HT-29 (cell line): ENCODE data around the gene LMBRD2. TPM values are rescaled to one million over a fixed set of nuclear protein-coding genes. Genes with fewer than 3 reads are reported as not detected.
"Not testable (repeated sequence)": the region's sequence is repeated elsewhere in the genome, so short reads cannot be mapped to it uniquely, and the experiment has no call there.

ENCODE experiments used
- DNase-seq: peaks from one replicate; pipeline ENCODE4 v3.0.0-alpha.2; 2015; ENCODE audit warnings: low spot score
- total RNA-seq: library from RNA; depleted of rRNA; stranded (reverse); fragments of >200 nt; shearing (Covaris generic); gene quantifications from 2 replicates; pipeline ENCODE4 v1.2.3, GENCODE V29; 2014

Gene LMBRD2
- total RNA-seq, 1 experiment from 2014 or later, result 5.4 TPM

DNA sequence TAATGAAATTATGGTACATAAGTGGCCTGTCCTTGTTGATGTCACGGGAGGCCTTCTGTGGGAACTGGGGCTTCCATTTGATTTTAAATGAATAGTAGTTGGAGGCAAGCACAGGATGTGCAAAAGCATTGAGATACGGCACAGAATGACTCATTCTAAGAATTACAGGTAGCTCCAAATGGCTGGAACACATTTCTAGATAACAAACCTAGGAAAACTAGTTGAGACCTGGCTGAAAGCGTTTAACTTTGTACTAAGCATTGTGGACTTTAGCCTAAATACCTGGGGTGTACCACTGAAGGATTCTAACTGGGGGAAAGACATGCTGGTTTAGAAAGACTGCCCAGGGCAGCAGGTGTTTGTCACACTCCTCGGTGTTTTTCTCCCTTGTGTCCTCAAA lies 9.7 kb upstream of the LMBRD2 start:
- DNase-seq, result no peak

DNA sequence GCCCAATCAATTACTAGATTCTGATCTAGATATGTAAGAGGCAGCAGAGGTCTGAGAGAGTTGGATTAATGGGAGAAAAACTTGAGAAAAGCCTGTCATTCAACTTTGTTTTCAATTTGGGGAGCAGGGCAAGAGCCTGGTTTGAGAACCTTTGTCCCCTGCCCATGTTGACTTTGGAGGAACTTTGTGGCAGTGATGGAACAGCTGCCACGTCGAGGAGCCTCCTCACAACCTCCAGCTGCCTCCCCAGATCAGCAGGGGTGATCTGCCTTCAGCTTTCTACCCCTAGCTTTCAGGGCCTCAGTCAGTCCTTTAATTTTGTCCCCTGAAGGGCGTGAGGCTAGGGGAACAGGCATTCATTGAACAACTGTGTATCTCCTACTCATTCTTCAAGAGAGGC lies 8.9 kb upstream of the LMBRD2 start:
- no peak for DNase-seq

DNA sequence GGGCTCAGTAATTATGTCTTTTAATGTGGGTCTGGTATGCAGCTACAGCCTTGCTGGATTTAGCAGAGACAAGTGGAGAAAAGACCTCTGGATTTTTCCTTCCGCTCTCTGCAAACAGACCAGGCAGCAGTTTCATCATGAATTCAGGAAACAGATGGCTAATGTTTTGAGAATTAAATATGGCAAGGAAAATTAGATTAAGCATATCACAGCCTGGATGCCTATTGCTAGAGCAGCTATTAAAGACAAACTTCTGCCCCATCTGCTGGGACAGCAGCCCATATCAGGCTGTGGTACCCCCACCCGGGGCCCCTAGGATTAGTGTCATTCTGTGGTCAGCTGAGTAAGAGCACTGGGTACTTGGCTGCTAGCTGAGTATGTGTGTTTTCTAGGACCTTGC lies 6.5 kb upstream of the LMBRD2 start:
- DNase-seq, result no peak

DNA sequence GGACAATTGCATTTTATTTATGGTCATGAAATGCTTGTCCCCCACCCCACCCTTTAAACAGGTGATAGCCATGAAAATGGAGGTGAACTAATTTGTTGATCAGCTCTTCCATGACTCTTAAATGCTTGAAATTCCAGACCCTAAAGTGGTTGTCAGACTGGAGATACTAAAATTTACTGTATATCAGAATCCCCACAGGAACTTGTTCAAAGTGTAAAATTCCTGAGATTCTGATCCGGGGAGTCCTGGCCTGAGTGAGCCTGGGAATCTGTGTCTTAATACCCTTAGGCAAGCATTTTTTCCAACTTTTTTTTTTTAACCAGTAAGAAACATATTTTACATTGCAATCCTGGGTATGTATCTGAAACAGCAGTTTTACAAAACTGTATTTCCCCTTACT lies 4.9 kb upstream of the LMBRD2 start:
- DNase-seq, result no peak

DNA sequence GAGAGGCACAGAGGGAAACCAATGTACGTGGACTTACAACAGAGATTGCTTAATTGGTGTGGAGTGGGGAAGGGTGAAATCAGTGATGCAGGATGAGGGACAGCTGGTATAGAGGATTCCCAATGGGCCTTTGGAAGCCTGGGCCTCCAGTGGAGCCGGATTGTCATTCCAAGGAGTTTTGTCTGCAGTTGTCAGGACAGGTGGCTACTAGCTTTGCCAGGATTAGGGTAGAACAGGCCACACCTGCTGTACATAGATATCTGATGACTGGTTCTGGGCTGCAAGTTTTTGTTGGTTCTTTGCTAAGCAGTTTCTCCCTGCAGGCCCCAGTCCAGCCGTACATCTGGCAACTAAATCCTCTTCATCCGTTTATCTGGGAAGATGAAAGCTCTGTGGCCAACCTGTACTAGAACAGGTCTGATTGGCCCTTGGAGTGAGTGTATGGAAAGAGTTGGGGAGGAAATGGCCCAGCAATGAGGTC lies 4.5 kb upstream of the LMBRD2 start:
- DNase-seq, result no peak

DNA sequence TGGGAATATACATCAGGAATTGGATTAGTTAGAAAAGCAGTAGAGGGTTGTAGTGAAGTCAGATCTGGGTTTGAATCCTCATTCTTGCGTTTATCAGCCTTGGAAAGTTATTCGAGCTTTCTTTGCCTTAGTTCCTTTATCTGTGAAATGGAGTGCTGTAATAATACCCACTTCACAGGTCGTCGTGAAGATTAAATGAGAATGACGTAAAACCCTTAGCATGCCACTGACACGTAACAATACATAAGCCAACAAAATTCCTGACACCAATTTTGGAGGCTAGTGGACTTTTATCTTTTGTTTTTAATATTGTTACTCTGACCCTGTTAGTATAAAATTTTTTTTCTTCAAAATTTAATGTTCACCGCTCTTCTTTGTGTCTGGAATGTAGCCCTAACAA lies 3.6 kb upstream of the LMBRD2 start:
- DNase-seq, result no peak

DNA sequence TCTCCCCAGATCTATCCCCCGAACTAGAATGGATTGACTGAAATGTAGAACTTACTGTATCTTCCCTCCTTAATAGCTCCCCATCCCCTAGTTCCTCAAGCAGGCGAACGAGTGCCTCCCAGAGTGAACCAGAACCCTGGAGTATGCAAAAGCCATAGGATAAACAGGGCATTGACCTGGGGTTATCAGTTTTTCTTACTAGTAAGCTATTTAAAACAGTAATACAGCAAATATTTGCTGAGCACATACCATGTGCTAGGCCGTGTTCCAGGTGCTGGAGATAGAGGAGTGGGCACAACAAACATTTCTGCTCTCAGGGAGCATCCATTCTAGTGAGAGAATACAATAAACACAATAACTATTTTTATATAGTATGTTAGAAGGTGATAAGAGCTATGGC lies 2.0 kb upstream of the LMBRD2 start:
- no peak for DNase-seq

DNA sequence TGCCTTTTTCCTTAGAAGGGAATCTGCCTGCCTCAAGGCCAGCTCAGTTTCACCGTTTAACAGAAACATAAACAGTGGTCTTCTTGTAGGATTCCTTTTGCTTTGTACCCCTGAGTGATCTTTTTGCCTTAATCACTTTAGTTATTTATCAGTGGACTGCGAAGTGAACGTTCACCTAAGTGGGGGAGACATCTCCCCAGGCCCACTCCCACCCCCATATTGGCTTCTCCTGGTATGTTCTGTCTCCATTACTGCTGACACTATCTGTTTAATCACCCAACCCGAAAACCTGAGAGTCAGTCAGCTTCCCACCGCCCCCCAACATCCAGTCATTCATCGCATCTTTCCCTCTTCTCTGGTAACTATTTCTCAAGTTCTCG lies 1.6 kb upstream of the LMBRD2 start:
- no peak for DNase-seq

DNA sequence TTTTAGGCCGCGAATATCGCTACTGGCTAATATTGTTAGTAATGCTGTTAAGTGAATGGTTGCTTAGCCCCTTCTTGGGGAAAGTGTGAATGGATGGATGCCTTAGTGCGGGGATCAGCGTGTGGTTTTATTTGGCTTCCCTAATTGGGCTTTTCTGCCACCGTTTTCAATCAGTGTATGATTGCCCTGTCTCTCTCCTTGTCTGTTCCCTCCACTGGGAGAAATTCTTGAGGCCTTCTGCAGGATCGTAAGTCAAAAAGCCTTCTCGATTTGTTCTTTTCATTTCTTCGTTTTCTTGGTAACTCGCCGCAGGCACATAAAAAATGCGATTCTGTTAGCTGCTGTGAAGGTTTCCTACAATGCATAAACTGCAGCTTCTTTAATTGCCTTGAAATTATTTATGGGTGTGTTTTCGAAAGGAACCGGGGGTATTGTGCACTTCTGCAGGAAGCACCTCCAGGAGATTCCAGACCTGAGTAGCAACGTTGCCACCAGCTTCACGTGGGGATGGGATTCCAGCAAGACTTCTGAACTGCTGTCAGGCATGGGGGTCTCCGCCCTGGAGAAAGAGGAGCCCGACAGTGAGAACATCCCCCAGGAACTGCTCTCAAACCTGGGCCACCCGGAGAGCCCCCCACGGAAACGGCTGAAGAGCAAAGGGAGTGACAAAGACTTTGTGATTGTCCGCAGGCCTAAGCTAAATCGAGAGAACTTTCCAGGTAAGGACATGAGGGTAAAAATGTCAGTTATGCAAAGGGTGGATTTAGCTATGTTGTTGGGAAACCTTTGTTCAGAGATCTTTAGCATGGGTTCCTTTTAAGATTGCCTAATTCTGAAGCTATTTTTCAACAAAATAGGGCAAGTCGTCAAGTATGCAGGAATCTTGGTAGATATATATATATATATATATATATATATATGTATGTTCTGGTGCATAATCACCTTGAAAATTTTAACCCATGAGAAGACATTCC lies 924 bp upstream of the LMBRD2 start:
- DNase-seq, result peak; percentile 58

DNA sequence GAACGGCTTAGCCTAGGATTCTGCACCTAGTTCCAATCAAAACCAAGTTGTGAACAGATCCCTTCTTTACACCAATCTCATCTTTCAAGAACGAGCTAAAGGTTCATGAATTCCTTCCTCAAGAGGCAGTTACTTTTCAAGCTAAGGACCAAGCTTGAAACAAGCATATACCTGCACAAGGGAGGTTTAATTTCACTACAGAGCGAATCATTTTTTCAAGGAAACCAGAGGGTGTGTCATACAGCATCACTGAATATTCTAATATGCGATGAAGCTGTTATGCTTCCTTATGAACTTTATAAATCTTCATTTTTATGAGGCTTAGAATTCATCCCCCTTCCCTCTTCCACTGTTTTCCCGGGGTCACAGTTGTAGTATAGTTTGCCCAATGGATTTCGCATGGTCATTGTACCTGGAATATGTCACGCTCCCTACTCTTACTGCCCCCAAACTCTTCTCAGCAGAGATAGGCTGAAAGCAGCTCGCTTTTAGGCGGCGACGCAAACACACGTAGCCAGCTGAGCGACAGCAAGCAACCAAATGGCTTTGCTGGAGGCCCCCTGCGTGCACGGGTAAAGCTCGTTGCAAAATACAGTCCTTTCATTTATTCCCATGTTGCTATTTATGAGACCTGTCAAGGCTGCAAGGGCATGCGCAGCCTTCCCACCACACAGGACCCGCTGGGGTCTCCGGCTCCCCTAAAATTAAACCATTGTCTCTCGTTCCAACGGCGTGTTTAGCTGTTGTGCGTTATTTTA lies 832 bp downstream of the LMBRD2 start:
- DNase-seq, result peak; percentile 60

DNA sequence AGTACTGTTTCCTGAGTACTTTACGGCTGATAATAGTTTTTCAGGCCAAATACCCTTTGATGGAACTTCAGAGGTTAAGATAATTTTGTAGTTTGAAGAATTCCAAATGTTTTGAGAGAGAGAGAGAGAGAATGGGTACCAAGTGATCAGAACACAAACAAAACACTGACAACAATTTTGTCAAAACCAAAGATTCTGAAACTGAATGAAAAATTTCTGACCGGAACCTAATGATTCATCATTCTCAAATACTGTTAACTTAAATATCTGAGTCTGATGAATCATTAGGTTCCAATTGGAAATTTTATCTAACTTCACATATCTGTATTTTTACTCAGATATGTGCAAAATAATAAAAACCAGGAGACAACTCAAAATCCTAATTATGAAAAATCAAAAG lies 4.0 kb downstream of the LMBRD2 start:
- DNase-seq, result no peak

DNA sequence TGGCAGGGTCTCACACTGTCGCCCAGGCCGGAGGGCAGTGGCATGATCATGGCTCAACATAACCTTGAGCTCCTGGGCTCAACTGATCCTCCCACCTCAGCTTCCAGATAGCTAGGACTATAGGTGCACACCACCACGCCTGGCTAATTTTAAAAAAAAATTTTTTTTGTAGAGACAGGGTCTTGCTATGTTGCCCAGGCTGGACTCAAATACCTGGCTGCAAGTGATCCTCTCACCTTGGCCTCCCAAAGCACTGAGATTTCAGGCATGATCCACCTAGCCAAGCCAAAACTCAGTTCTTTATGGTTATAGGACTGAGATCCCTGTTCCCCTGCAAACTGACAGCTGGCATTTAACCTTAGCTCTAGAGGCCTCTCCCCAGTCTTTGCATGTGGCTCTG lies 5.3 kb downstream of the LMBRD2 start:
- DNase-seq, result no peak

DNA sequence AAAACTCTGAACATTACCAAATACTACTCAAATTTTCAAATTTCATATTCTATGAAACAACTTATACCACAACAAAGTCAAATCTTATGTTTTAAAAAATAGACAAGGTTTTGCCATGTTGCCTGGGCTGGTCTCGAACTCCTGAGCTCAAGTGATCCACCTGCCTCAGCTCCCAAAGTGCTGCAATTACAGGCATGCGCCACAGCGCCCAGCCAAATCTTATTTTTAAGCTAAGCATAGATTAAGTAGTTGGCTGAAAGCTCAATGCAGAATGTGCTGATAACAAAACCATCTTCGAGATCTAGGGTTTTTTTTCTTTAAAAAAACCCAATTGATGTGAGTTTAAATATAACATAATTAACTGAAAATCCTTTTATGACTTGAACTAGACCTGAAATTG lies 6.4 kb downstream of the LMBRD2 start:
- no peak for DNase-seq

DNA sequence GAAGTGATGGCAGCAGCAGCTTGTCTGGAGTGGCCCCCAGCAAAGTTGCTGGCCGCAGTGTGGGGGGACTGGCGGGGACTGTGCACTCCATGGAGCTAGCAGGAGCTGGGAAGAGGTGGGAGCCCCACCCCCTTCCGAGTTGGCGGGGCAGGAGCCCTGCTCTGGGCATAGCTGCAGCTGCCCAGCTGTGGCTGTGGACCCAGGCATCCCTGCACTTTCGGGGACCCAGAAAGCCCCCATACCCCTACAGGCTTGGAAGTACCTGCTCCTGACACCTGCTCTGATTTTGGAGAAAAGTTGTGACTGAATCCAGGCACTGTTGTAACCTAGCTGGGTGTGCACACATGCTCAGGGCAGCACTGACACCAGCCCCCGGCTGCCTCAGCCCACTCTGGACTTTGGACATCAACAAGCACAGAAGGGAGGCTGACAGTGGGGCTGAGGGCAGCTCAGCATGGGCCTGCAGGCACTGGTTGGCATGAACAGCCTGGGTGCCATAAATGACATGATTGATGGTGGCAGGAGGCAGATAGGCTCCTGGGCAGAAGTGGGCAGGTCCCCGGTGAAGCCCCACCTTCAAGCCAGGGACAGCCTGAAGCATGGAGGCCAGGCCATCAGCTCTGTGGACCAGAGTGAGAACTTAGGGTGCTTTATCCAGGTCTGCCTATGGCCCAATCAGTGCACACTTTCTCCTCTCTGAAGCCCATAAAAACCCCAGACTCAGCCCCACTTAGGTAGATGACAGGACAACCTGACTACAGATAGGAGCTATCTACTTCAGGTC lies 12.6 kb downstream of the LMBRD2 start:
- DNase-seq, result peak; percentile 50

DNA sequence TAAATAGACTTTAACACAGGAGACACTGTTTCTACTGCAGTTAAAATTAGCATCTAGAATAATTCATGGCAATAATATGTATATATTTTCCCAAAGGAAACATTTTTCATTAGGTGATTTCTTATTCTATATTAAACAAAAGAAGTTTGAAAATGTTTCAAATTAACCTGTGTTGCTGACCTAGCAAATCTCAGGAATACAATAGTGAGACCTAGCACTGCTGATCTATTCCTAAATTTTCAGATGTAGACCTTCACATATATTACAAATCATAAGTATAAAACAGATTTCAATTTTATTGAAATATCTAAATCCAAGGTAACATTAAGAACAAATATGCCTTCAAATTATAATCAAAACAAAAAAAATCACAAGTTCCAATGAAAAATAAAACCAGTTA lies 15.1 kb downstream of the LMBRD2 start:
- DNase-seq, result no peak

DNA sequence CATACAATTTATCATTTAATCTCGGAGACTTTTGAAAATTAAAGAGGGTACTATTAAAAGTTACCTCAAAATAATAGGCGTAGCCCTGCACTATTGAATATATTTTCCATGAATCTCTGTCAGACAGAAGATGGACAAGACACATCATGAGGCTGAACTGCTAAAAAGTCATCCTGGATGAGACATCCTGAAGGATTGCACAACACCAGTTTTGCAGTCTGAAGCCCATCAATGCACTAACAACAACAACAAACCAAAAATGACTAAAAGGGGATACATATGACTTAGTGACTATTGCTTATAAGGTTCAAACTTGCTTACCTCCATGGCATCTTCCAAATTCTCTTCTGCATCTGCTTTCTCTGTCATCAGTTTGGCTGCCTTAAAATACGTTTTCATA lies 15.7 kb downstream of the LMBRD2 start:
- DNase-seq, result no peak

DNA sequence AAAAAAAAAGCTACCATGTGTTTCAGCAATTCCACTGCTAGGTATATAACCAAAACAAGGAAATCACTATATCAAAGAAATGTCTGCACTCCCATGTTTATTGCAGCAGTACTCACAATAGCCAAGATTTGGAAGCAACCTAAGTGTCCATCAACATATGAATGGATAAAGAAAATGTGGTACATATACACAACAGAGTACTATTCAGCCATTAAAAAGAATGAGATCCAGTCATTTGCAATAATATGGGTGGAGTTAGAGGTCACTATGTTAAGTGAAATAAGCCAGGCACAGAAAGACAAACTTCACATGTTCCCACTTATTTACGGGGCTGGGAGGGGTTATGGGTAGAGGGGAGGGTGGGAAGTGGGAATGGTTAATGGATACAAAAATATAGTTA lies 18.7 kb downstream of the LMBRD2 start:
- DNase-seq, result not testable (repeated sequence)

DNA sequence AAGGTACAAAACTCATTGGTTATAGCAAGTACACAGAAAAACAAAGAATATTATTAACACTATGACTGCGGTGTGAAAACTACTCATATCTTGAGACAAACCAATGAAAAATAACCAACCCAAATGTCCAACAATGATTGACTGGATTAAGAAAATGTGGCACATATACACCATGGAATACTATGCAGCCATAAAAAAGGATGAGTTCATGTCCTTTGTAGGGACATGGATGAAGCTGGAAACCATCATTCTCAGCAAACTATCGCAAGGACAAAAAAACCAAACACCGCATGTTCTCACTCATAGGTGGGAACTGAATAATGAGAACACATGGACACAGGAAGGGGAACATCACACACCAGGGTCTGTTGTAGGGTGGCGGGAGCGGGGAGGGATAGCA lies 22.0 kb downstream of the LMBRD2 start:
- not testable (repeated sequence) for DNase-seq

DNA sequence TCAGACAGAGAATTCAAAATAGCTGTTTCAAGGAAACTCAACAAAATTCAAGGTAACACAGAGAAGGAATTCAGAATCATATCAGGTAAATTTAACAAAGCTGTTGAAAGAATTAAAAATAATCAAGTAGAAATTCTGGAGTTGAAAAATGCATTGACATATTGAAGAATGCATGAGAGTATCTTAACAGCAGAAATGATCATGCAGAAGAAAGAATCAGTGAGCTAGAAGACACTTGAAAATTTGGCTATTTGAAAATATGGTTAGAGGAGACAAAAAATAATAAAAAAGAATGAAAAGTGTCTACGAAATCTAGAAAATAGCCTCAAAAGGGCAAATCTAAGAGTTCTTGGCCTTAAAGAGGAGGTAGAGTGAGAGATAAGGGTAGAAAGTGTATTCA lies 22.9 kb downstream of the LMBRD2 start:
- no peak for DNase-seq

DNA sequence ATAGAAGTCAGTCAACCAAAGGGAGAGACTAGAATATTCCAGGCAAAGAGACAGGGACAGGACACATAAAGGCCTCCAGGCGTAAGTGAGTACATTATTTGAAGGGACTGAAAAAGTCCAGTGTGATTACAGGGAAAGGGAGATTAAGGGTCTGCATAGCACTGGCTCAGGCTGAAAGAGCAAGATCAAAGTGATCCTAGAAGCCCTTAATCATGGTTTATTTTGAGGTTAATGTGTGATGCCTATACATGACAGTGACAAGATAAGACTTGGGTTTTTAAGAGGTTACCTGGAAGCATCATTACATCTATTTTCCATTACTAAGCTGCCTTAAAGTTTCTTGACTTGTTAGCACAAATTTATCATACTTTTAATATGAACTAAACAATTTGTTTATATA lies 25.8 kb downstream of the LMBRD2 start:
- DNase-seq, result no peak

DNA sequence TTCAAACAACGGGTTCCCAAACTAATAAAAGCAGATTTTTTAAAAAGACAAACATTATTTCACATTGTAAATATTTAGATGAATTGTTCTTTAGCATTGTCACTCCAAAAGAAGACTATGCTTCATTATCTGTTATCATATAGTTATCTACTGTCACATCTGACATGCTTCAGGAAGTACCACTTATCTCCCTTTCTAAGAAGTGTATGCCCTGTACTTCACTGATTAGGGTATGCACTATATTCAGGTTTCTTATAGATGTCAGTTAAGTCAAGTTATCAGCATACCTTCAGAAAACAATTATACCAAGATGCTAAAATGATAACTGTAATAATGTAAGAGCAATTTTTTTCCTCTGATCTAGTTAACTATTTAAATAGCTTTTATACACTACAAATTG lies 40.4 kb downstream of the LMBRD2 start:
- no peak for DNase-seq
